GM23338 (cell line): Measurements from ENCODE around the gene ABCC3. TPM values are rescaled to one million over a fixed set of nuclear protein-coding genes. Genes with fewer than 3 reads are reported as not detected.

ENCODE experiments used
- ATAC-seq: fragments of 200-7000 bp; cut with Tn5 transposase; 3 replicates; pipeline ENCODE4 v1.9.1; 2020
- DNase-seq: peaks from one replicate; pipeline ENCODE4 v3.0.0-alpha.2; 2015; ENCODE audit warnings: low spot score
- H2AFZ ChIP-seq: fragments of 200-600 bp; sonication (generic); 2 replicates; pipeline ENCODE4 v1.8.0; 2016; ENCODE audit warnings: antibody characterized with exemption, mild to moderate bottlenecking, moderate library complexity
- H3F3A ChIP-seq: fragments of 200-600 bp; sonication (generic); replicated peaks from 2 replicates; pipeline ENCODE4 v1.8.0; 2017; ENCODE audit warnings: antibody characterized with exemption, mixed run types, low read depth
- H3K27ac ChIP-seq: fragments of 200-600 bp; sonication (generic); 2 replicates; pipeline ENCODE4 v1.6.1; 2016; ENCODE audit warnings: low read depth
- H3K27me3 ChIP-seq: fragments of 200-600 bp; sonication (generic); 2 replicates; pipeline ENCODE4 v1.8.0; 2016; ENCODE audit warnings: mild to moderate bottlenecking, mixed run types, moderate library complexity; ENCODE audit not compliant: insufficient read depth
- H3K36me3 ChIP-seq: fragments of 200-600 bp; sonication (generic); 2 replicates; pipeline ENCODE4 v1.8.0; 2016; ENCODE audit warnings: mild to moderate bottlenecking; ENCODE audit not compliant: insufficient read depth
- H3K4me1 ChIP-seq: fragments of 200-600 bp; sonication (generic); 2 replicates; pipeline ENCODE4 v1.8.0; 2016; ENCODE audit warnings: mild to moderate bottlenecking, moderate library complexity; ENCODE audit not compliant: insufficient read depth
- H3K4me2 ChIP-seq: fragments of 200-600 bp; sonication (generic); 2 replicates; pipeline ENCODE4 v1.7.1; 2017; ENCODE audit warnings: mixed run types
- H3K4me3 ChIP-seq: fragments of 200-600 bp; sonication (generic); 2 replicates; pipeline ENCODE4 v1.6.1; 2016; ENCODE audit warnings: mixed run types
- H3K79me2 ChIP-seq: fragments of 200-600 bp; sonication (generic); replicated peaks from 2 replicates; pipeline ENCODE4 v1.8.0; 2017; ENCODE audit warnings: mild to moderate bottlenecking; ENCODE audit not compliant: insufficient read depth
- H3K9me2 ChIP-seq: fragments of 200-600 bp; sonication (generic); 2 replicates; pipeline ENCODE4 v1.8.0; 2017; ENCODE audit not compliant: insufficient read depth
- H4K20me1 ChIP-seq: fragments of 200-600 bp; sonication (generic); replicated peaks from 2 replicates; pipeline ENCODE4 v1.8.0; 2017; ENCODE audit warnings: mild to moderate bottlenecking; ENCODE audit not compliant: insufficient read depth
- H3K27ac Mint-ChIP-seq: 2 replicates; pipeline ENCODE4 v1.8.0; 2020; ENCODE audit warnings: inconsistent platforms, mild to moderate bottlenecking, moderate library complexity, mixed read lengths
- H3K27me3 Mint-ChIP-seq: 3 replicates; pipeline ENCODE4 v1.8.0; 2022; ENCODE audit warnings: low read depth, mild to moderate bottlenecking, moderate library complexity, mixed read lengths, inconsistent platforms; ENCODE audit not compliant: insufficient read depth, poor library complexity
- H3K36me3 Mint-ChIP-seq: 3 replicates; pipeline ENCODE4 v1.8.0; 2021; ENCODE audit warnings: low read depth, mild to moderate bottlenecking, inconsistent platforms, moderate library complexity, mixed read lengths
- H3K4me1 Mint-ChIP-seq: 3 replicates; pipeline ENCODE4 v1.8.0; 2020; ENCODE audit warnings: mild to moderate bottlenecking, inconsistent platforms, mixed read lengths
- H3K4me3 Mint-ChIP-seq: 3 replicates; pipeline ENCODE4 v1.8.0; 2021; ENCODE audit warnings: moderate library complexity, mild to moderate bottlenecking, inconsistent platforms, mixed read lengths
- H3K9me3 Mint-ChIP-seq: 3 replicates; pipeline ENCODE4 v1.8.0; 2020; ENCODE audit warnings: moderate library complexity, mild to moderate bottlenecking, inconsistent platforms, mixed read lengths
- CTCF ChIP-seq, 2 experiments: fragments of 200-600 bp in 1 of 2; sonication (generic) in 1 of 2; conservative IDR thresholded peaks; 2 replicates each; pipeline versions ENCODE4 v1.5.1 to v1.6.1; 2016 to 2017; ENCODE audit warnings: antibody characterized with exemption in 2 of 2, low read depth in 2 of 2, mild to moderate bottlenecking in 2 of 2, moderate library complexity in 1 of 2
- EZH2 ChIP-seq: fragments of 200-600 bp; sonication (generic); IDR thresholded peaks from one replicate; pipeline ENCODE4 v1.8.0; 2017; ENCODE audit warnings: antibody characterized with exemption, mild to moderate bottlenecking, low read depth; ENCODE audit not compliant: unreplicated experiment
- JUNB ChIP-seq: IDR thresholded peaks from one replicate; pipeline ENCODE4 v1.6.1; 2016; ENCODE audit warnings: antibody characterized with exemption; ENCODE audit not compliant: unreplicated experiment
- POLR2AphosphoS5 ChIP-seq: IDR thresholded peaks from 2 replicates; pipeline ENCODE4 v1.6.1; 2016; ENCODE audit warnings: antibody characterized with exemption, low read depth
- REST ChIP-seq: IDR thresholded peaks from one replicate; pipeline ENCODE4 v1.6.1; 2018; ENCODE audit warnings: antibody characterized with exemption; ENCODE audit not compliant: unreplicated experiment
- ZNF114 ChIP-seq: fragments of 250-450 bp; sonication (Bioruptor Pico); IDR thresholded peaks from 2 replicates; pipeline ENCODE4 v1.5.0; 2020; ENCODE audit warnings: mild to moderate bottlenecking, moderate library complexity
- ZNF462 ChIP-seq: fragments of 250-450 bp; sonication (Bioruptor Pico); IDR thresholded peaks from 2 replicates; pipeline ENCODE4 v1.5.0; 2020; ENCODE audit warnings: mild to moderate bottlenecking, moderate library complexity
- polyA plus RNA-seq: library from polyadenylated mRNA; unstranded; fragments of >200 nt; fragmentation: Nextera tagmentation; extraction: Ambion mirVana; gene quantifications from 2 replicates; pipeline ENCODE4 v1.2.1, GENCODE V29; 2016
- total RNA-seq: library from RNA; depleted of rRNA; stranded (reverse); fragments of >200 nt; shearing (Covaris generic); gene quantifications from 2 replicates; pipeline ENCODE4 v1.2.3, GENCODE V29; 2014

The ABCC3 gene
- total and polyA plus RNA-seq, 2 experiments from 2014 or later = not detected

GRCh38 chr17:50604513-50604912 is 30.2 kb upstream of the ABCC3 start (continued):
- TF ChIP-seq REST (no peak), JUNB (no peak), EZH2 (no peak), CTCF (conservative IDR thresholded peaks at IDR 0.05; ENCODE audit: low read depth in 2 of 2) (no peak), ZNF114 (no peak)

- no peaks in the 10 kb centered on the region for H3K27me3 ChIP-seq
- H3K27ac ChIP-seq = no peak overlapping the region
- Mint-ChIP-seq H3K9me3 (no peaks in the 10 kb centered on the region; the same call in 2 of the 3 replicates), H3K36me3 (no peaks in the 10 kb centered on the region; the same call in 2 of the 3 replicates), H3K27me3 (peaks cover 18% of the 10 kb centered on the region), H3K4me1 (peaks cover 37% of the 10 kb centered on the region), H3K4me3 (no peak overlapping the region), H3K27ac (no peak overlapping the region)
- no peak overlapping the region for H3K4me3 ChIP-seq
- H3K36me3 ChIP-seq = no peaks in the 10 kb centered on the region
- H3F3A ChIP-seq = no peaks in the 10 kb centered on the region
- H3K79me2 ChIP-seq = no peaks in the 10 kb centered on the region
- DNase-seq (no peak), ATAC-seq (no peak)
- no peak for TF ChIP-seq EZH2
- no peak for TF ChIP-seq POLR2AphosphoS5
- TF ChIP-seq ZNF462 = no peak
- no peak for TF ChIP-seq JUNB
- H2AFZ ChIP-seq = no peak overlapping the region
- no peaks in the 10 kb centered on the region for H3K9me2 ChIP-seq
- no peak overlapping the region for H3K4me2 ChIP-seq
- no peaks in the 10 kb centered on the region for H4K20me1 ChIP-seq
- H3K4me1 ChIP-seq = peaks cover 4% of the 10 kb centered on the region; the same call in 1 of the 2 replicates
These were observed 29.3 kb upstream of the ABCC3 start for GRCh38 chr17:50605429-50605828.
